Measurements from ENCODE around the gene UPF3B.
"Not testable (repeated sequence)": the region's sequence is repeated elsewhere in the genome, so short reads cannot be mapped to it uniquely, and the experiment has no call there.

Gene UPF3B

GRCh38 chrX:119821703-119822102 is 31.1 kb downstream of the UPF3B start:
- not testable (repeated sequence) for DNase-seq

DNA sequence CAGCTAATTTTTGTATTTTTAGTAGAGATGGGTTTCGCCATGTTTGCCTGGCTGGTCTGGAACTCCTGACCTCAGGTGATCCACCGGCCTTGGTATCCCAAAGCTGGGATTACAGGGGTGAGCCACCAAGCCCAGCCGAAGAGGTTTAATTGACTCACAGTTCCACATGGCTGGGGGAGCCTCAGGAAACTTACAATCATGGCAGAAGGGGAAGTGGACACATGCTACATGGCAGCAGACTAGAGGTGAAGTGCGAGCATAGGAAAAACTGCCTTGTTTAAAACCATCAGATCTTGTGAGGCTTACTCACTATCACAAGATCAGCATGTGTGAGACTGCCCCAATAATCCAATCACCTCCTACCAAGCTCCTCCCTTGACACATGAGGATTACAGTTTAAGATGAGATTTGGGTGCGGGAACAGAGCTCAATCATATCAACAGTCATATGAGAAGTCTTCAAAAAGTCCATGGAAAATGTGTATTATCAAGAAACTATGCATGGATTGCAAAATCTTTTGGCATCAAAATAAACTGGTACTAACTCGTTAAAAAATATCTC is 35.6 kb downstream of the UPF3B start:
- DNase-seq: no peak

GRCh38 chrX:119816300-119816699 is 36.5 kb downstream of the UPF3B start:
- no peak for DNase-seq

GRCh38 chrX:119809185-119809666 is 43.5 kb downstream of the UPF3B start:
- DNase-seq: no peak

DNA sequence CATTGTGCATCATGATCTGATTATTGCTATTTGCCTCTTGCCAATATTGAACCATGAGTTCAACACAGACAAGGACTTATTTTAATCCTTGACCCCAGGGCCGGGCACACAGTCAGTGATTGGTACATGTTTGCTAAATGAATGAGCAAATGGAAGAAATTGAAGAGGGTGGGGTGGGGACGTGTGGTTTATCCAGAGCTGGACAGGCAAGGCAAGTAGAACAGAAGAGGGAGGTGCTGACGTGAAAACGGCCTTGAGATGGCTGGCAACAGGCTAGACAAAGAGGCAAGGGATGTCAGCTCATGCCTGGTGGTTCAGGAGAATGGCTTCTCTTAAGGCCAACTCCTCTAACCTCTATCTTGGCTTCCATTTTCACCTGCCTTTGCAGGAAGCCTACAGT is 44.3 kb downstream of the UPF3B start:
- not testable (repeated sequence) for DNase-seq

DNA sequence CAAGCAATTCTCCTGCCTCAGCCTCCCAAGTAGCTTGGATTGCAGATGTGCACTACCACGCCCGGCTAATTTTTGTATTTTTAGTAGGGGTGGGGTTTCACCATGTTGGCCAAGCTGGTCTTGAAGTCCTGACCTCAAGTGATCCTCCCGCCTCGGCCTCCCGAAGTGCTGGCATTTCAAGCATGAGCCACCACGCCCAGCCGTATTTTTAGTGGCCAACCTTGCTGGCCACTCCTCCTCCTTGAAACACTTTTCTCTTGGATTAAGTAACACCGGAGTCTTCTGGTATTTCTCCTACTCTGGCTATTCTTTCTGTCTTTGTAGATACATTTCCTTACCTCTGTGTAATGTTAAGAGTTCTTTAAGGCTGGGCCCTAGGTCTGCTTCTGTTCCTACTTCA is 50.2 kb downstream of the UPF3B start:
- DNase-seq: no peak

DNA sequence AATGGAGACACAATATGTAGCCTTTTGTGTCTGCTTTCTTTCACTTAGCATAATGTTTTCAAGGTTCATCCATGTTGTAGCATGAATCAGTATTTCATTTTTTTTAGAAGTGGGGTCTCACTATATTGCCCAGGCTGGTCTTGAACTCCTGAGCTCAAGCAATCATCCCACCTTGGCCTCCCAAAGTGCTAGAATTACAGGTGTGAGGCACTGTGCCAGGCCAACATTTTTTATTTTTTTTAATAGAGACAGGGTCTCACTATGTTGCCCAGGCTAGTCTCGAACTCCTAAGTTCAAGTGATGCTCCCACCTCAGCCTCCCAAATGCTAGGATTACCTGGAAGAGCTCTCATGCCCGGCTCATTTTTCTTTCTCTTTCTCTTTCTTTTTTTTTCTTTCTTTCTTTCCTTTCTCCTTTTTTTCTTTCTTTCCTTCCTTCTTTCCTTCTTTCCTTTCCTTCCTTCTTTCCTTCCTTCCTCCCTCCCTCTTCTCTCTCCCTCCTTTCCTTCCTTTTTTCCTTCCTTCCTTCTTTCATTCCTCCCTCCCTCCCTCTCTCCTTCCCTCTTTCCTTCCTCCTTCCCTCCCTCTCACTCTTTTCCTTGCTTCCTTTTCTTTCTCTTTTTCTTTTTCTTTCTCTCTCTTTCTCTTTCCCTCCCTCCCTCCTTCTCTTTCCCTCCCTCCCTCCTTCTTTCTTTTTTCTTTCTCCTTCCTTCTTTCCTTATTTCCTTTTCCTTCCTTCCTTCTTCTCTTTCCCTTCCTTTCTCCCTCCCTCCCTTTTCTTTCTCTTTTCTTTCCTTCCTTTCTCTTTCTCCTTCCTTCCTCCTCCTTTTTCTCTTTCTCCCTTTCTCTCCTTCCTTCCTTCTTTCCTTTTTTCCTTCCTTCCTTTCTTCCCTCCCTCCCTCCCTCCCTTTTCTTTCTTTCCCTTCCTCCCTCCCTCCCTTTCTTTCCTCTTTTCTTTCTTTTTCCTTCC is 51.2 kb downstream of the UPF3B start:
- no peak for DNase-seq

DNA sequence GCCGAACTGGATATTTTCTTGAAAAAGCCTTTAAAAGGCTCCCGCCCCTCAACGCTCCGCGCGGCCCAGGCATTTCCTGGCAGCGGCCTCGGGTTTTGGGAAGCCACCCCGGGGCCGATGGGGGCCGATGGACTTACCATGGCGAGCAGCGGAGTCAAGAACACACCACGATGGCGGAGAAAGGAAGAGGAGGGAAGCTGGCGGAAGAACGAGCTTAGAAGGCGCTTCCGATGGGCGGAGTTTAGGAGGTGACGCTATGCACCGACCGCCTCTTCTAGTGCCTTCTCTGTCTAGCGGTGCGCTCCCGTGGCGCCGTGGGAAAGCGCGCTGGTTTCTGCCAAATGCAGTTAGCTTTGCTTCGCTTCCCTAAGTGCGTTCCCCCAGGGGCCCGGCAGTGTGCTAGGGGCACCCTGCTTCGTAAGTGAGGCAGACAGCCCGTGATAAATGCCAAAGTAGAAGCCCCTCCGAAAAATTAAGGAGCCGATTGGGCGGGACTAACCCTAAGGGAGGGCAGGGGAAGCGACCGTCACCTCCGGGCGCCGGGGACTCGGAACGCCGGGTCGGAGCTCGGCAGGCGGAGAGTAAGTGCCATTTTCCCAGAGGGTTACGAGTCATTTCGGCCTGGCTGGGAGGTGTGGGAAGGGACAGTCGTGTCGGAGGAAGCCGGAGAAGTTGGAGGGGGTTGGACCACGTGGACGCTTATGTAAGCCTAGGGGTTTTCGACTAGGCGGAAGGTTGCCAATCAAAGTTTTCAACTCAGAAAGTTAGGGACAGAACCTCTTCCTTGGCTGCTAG is 61.1 kb downstream of the UPF3B start, which contains the start of gene RPL39:
RPL39 (minus strand) TSS at position 194 of the 795 bp plus-strand sequence; CDS start at position 140, 54 bp downstream.
- DNase-seq: peak; percentile 88

DNA sequence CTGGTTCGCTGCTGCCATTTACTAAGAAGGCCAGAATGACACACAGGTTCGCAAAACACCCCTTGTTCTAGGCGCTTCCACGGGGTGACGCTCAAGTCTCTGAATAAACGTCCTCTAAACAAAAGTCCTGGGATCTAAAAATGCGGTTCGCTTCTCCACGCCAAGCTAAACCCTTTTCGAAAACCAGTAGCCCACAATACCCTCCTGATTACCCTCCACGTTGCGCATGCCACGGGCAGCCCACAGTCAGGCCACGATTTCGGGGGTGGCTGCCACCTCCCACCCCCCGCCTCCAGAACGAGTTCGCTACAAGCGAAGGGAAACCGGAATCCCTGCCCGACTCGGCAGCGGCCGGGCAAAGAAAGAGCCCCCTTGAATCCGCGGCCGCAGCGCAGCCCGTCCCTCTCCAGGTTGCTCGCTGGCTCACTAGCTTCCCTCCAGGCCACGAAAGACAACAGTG is 61.8 kb downstream of the UPF3B start:
- peak; percentile 56 for DNase-seq

- peak; percentile 49 for DNase-seq
These were observed 67.9 kb downstream of the UPF3B start for GRCh38 chrX:119784747-119785446.
